Vagina (tissue), 2 donors: ENCODE results near the gene GH2.

ENCODE experiments used
- CTCF ChIP-seq, 3 experiments: fragments of 450-650 bp in 2 of 3; fragments of 200-600 bp in 1 of 3; sonication (generic) in 1 of 3; IDR thresholded peaks; one replicate each; pipeline ENCODE4 v1.5.1; 2017 to 2019; ENCODE audit warnings: antibody characterized with exemption in 3 of 3, mild to moderate bottlenecking in 2 of 3, moderate library complexity in 2 of 3
- POLR2AphosphoS5 ChIP-seq, 2 donors: sonication (generic); formaldehyde crosslinking; IDR thresholded peaks; one replicate each; pipeline ENCODE4 v1.9.0; 2017; ENCODE audit warnings: antibody characterized with exemption in 2 of 2, mild to moderate bottlenecking in 2 of 2, low read depth in 1 of 2; ENCODE audit not compliant: insufficient read depth in 1 of 2

- TF ChIP-seq POLR2AphosphoS5 (IDR thresholded peaks at IDR 0.05; ENCODE audit: insufficient read depth in 1 of 2, low read depth in 1 of 2) (no peak), CTCF (IDR thresholded peaks at IDR 0.05) (no peak)
These were observed 51.5 kb downstream of the GH2 start for GRCh38 chr17:63830278-63830677.
